Measurements from ENCODE around the gene NOP56.

GRCh38 chr20:2603816-2604505 lies 48.5 kb upstream of the NOP56 start:
- TF ChIP-seq POLR2AphosphoS5 (IDR thresholded peaks at IDR 0.05; ENCODE audit: borderline replicate concordance, low read depth, low read length) (no peak), EZH2 (IDR thresholded peaks at IDR 0.05) (no peak)

All from SK-N-MC (cell line).